SK-N-MC (cell line): ENCODE results near the gene ITGB5.

Source experiments
- DNase-seq: peaks from one replicate; pipeline ENCODE4 v3.0.0-alpha.2; 2011; ENCODE audit warnings: low read depth, low spot score
- H3K27ac ChIP-seq: fragments of 200-600 bp; sonication (generic); 2 replicates; pipeline ENCODE4 v1.5.1; 2016; ENCODE audit warnings: mixed run types
- H3K36me3 ChIP-seq: fragments of 200-600 bp; sonication (generic); 2 replicates; pipeline ENCODE4 v1.6.1; 2017; ENCODE audit warnings: antibody characterized with exemption, low read length, mixed read lengths; ENCODE audit not compliant: insufficient read depth
- H3K4me3 ChIP-seq: fragments of 200-600 bp; sonication (generic); 2 replicates; pipeline ENCODE4 v1.5.1; 2016
- H3K9ac ChIP-seq: fragments of 200-600 bp; sonication (generic); 2 replicates; pipeline ENCODE4 v1.8.0; 2017; ENCODE audit warnings: mixed run types, mixed read lengths; ENCODE audit not compliant: insufficient read length
- H3K9me3 ChIP-seq: fragments of 200-600 bp; sonication (generic); 2 replicates; pipeline ENCODE4 v1.6.1; 2017; ENCODE audit warnings: low read depth, mild to moderate bottlenecking, antibody characterized with exemption, low read length, moderate library complexity, mixed read lengths
- EZH2 ChIP-seq: fragments of 200-600 bp; sonication (generic); IDR thresholded peaks from one replicate; pipeline ENCODE4 v1.6.1; 2017; ENCODE audit warnings: antibody characterized with exemption
- FOXP2 ChIP-seq: optimal IDR thresholded peaks from 2 replicates; pipeline ENCODE3; 2011; ENCODE audit warnings: mild to moderate bottlenecking, moderate library complexity; ENCODE audit not compliant: insufficient read depth; ENCODE audit errors: extremely low read length, control extremely low read depth
- POLR2AphosphoS5 ChIP-seq: IDR thresholded peaks from 2 replicates; pipeline ENCODE4 v1.6.1; 2012; ENCODE audit warnings: mild to moderate bottlenecking, low read depth, low read length, borderline replicate concordance

Gene ITGB5, protein sequence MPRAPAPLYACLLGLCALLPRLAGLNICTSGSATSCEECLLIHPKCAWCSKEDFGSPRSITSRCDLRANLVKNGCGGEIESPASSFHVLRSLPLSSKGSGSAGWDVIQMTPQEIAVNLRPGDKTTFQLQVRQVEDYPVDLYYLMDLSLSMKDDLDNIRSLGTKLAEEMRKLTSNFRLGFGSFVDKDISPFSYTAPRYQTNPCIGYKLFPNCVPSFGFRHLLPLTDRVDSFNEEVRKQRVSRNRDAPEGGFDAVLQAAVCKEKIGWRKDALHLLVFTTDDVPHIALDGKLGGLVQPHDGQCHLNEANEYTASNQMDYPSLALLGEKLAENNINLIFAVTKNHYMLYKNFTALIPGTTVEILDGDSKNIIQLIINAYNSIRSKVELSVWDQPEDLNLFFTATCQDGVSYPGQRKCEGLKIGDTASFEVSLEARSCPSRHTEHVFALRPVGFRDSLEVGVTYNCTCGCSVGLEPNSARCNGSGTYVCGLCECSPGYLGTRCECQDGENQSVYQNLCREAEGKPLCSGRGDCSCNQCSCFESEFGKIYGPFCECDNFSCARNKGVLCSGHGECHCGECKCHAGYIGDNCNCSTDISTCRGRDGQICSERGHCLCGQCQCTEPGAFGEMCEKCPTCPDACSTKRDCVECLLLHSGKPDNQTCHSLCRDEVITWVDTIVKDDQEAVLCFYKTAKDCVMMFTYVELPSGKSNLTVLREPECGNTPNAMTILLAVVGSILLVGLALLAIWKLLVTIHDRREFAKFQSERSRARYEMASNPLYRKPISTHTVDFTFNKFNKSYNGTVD

DNA sequence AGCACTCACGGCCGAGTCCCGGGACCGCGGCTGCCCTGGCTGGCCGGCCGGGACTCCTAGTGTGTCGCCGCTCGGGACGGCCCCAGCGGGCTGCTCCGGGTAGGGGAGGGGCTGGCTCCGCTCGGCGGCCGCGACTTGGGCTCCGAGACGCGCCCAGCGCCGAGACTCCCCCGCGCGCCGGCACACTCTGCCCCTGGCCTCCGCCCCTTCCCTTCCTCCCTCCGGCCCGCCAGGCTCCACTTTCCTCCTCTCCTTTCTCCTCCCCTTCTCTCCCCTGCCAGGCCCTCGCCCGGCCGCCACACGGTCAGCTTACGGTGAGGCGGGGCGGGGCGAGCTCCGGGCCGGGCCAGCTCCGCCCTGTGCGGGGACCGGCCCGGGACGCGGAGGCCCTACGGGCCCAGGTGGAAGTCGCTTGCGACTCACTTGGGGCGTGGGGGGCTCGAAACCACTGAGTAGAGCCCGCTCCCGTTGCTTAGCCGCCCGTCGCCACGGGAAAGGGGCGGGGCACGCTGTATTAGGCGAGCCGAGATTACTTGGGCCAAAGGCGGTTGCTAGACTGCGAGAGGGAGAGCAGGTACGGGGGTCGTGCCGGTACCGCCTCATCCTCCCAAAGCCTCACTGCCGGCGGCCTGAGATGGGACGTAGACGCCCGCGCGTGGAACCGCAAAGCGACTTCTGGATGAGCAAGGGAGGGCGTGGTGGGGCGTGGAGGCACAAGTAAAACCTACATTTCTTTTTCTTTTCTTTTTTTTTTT is at the start of gene ITGB5:
Gene ITGB5 (minus strand): TSS at position 189 of the 755 bp plus-strand sequence. CDS start 365 bp downstream, outside the sequence.
- H3K4me3 ChIP-seq: peak within 1 kb of the TSS; percentile 93

DNA sequence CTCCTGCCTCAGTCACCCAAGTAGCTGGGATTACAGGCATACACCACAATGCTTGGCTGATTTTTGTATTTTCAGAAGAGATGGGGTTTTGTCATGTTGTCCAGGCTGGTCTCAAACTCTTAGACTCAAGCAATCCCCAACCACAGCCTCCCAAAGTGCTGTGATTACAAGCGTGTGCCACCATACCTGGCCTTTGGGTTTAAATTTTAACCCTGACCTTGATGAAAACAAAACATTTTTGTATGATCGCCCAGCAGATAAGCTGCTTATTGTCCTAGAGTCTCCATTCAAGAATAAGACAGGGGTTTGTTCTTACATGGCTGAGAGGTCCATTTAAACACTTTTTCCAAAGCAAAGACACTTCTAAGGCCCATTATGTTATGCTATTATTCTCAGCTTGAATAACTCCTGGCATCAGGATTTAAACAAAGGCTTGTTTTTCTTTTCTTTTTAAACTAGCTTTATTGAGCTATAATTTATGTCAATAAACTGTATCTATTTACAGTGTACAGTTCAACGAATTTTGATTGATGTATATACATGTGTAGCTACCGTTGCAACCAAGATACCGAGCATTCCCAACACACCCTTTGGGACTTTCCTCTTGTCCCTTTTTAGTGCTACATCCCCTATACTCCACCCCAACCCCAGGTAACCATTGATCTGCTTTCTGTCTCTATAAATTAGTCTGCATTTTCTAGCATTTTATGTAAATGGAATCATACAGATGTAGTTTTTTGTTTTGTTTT is 48.8 kb upstream of the ITGB5 start:
- TF ChIP-seq EZH2 (no peak), POLR2AphosphoS5 (no peak), FOXP2 (no peak)
- H3K4me3 ChIP-seq: no peak overlapping the region
- no peak for DNase-seq
- H3K36me3 ChIP-seq: no peaks in the 10 kb centered on the region
- H3K9ac ChIP-seq: no peak overlapping the region
- 0 out of 2 replicates have a peak, but pooled peaks cover 4% of the 10 kb centered on the region for H3K9me3 ChIP-seq
- no peak overlapping the region for H3K27ac ChIP-seq

More for the DNA sequence above, at the start of gene ITGB5:
- no peak for DNase-seq
- Histone ChIP-seq H3K27ac (peak within 1 kb of the TSS; percentile 23; the same call in 1 of the 2 replicates), H3K9ac (peak within 1 kb of the TSS; percentile 72), H3K9me3 (no peaks in the 10 kb centered on the region), H3K36me3 (peaks cover 11% of the 10 kb centered on the region)
- TF ChIP-seq POLR2AphosphoS5 (peak; percentile 60; the same call in 1 of the 2 replicates), EZH2 (no peak)

DNA sequence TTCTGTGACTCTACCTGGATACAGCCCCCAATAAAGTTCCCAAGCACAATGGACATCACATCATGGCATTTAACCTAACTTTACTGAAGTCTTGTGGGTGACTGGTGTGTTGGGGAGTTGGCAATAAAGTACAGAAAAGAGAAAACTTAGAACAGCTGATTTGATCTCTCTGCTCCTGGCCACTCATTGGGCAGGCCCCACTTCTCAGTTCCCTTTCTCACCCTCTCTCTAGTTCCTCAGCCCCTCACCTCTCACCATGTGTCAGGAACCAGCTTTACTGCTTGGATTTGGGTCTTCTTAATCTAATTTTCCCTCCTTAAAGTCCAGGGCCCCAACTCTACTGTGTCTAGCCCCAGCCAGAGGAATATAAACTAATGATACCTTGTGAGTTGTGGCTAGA is 48.1 kb upstream of the ITGB5 start:
- no peak overlapping the region for H3K9ac ChIP-seq
- H3K36me3 ChIP-seq: no peaks in the 10 kb centered on the region
- H3K9me3 ChIP-seq: 0 out of 2 replicates have a peak, but pooled peaks cover 4% of the 10 kb centered on the region
- DNase-seq: no peak
- no peak overlapping the region for H3K4me3 ChIP-seq
- no peak for TF ChIP-seq POLR2AphosphoS5
- no peak for TF ChIP-seq EZH2
- TF ChIP-seq FOXP2: no peak
- H3K27ac ChIP-seq: no peak overlapping the region

DNA sequence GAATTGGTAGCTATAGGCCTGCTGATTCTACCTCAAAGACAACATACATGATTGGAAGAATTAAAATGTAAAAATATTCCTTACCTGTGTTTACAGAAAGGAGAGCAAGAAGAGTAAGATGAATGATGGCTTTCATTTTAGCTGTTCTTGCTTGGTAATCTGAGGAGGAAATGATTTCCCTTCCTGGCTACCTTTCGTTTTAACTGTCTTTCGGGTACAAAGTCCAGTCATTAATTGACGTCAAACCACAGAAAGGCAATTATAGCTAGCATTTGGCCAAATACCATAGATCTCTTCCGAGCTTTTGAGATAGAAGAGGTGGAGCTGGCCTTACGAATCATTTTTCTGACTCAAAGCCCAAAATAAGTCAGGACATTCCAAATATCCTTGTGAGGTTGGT is 47.4 kb upstream of the ITGB5 start, which contains the start of gene MUC13:
Gene MUC13 (minus strand): TSS at position 175 of the 400 bp plus-strand sequence. CDS start 39 bp downstream, at position 136.
- no peak for DNase-seq
- Histone ChIP-seq H3K27ac (no peak within 1 kb of the TSS), H3K4me3 (no peak within 1 kb of the TSS), H3K36me3 (no peaks in the 10 kb centered on the region), H3K9me3 (0 out of 2 replicates have a peak, but pooled peaks cover 4% of the 10 kb centered on the region), H3K9ac (no peak within 1 kb of the TSS)
- no peak for TF ChIP-seq POLR2AphosphoS5

DNA sequence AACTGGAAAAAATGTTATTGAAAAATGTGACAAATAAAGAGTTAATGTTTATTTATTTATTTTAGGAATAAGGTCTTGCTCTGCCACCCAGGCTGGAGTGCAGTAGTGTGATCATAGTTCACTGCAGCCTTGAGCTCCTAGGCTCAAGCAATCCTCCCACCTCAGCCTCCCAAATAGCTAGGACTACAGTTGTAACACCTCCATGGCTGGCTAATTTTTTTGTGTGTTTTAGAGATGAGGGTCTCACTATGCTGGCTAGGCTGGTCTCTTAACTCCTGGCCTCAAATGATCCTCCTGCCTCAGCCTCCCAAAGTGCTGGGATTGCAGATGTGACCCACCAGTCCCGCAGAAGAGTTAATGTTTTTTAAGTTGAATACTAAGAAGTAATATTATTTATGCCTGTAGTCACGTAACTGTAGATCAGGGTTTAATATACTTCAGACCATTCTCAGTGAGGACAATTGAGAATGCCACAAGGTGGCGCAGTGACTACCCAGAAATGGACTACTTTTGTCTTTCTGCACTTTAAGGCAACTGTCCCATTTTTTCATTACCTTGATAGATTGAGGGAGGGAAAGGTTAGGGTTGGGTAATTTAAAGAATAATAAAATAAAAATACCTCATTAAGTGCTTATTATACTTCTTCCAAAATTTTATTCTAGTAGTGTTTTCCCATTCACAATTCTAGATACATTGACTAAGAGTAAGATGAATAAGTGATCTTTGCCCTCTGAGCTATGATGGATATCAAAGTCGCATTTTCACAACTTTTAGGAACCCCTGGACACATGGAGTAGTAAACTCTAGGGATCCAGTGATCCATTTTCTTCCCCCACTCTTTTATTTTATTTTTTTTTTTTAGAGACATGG is 41.4 kb upstream of the ITGB5 start:
- H3K4me3 ChIP-seq: no peak overlapping the region
- H3K36me3 ChIP-seq: no peaks in the 10 kb centered on the region
- TF ChIP-seq FOXP2 (no peak), POLR2AphosphoS5 (no peak), EZH2 (no peak)
- H3K9ac ChIP-seq: no peak overlapping the region
- no peak overlapping the region for H3K27ac ChIP-seq
- H3K9me3 ChIP-seq: no peaks in the 10 kb centered on the region
- peak; percentile 72 for DNase-seq

DNA sequence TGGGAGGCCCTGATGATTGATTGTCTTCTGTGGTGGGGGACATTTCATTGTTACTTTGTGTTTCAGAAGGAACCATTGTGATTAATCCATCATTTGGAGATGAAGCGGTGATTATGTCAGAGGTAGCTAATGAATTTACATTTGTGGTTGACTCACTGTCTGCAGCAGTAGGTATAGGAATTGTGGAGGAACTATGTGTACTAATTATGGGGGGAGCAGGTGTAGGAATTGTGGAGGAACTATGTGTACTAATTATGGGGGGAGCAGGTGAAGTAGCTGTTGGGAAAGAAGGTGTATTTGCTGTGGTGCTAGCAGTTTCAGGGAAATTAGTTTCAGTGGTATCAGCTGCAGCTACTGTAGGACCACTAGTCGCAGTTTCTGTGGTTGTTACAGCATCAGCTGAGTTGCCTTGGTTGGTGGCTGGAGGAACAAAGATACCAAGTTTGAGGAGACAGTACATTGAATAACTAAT is 40.4 kb upstream of the ITGB5 start:
- TF ChIP-seq EZH2 (no peak), POLR2AphosphoS5 (no peak), FOXP2 (no peak)
- H3K36me3 ChIP-seq: no peaks in the 10 kb centered on the region
- no peaks in the 10 kb centered on the region for H3K9me3 ChIP-seq
- H3K4me3 ChIP-seq: no peak overlapping the region
- DNase-seq: no peak
- H3K27ac ChIP-seq: no peak overlapping the region
- H3K9ac ChIP-seq: no peak overlapping the region
